H9 (cell line): ENCODE measurements around the gene FANCF. TPM values are rescaled to one million over a fixed set of nuclear protein-coding genes. Genes with fewer than 3 reads are reported as not detected.

Source experiments
- DNase-seq: peaks from one replicate; pipeline ENCODE4 v3.0.0-alpha.2; 2017
- H2AFZ ChIP-seq: one replicate; pipeline ENCODE4 v1.6.1; 2013; ENCODE audit warnings: mild to moderate bottlenecking, low read length, control low read depth, moderate library complexity
- H2AK5ac ChIP-seq: 2 replicates; pipeline ENCODE4 v1.6.1; 2013; ENCODE audit warnings: low read length, control low read depth, mixed read lengths; ENCODE audit not compliant: insufficient read length
- H2BK120ac ChIP-seq: one replicate; pipeline ENCODE4 v1.6.1; 2013; ENCODE audit warnings: low read depth, mild to moderate bottlenecking, low read length, control low read depth, inconsistent platforms; ENCODE audit not compliant: poor library complexity, severe bottlenecking
- H2BK12ac ChIP-seq: 2 replicates; pipeline ENCODE4 v1.6.1; 2013; ENCODE audit warnings: low read length, control low read depth, mixed read lengths, low read depth; ENCODE audit not compliant: insufficient read length
- H2BK15ac ChIP-seq: 2 replicates; pipeline ENCODE4 v1.6.1; 2013; ENCODE audit warnings: low read depth, low read length, control low read depth
- H2BK20ac ChIP-seq: one replicate; pipeline ENCODE4 v1.6.1; 2013; ENCODE audit warnings: low read depth, mild to moderate bottlenecking, low read length, control low read depth, inconsistent platforms; ENCODE audit not compliant: poor library complexity, severe bottlenecking
- H2BK5ac ChIP-seq: 2 replicates; pipeline ENCODE4 v1.6.1; 2013; ENCODE audit warnings: low read length, control low read depth, mixed read lengths; ENCODE audit not compliant: insufficient read length
- H3K14ac ChIP-seq: 2 replicates; pipeline ENCODE4 v1.6.1; 2013; ENCODE audit warnings: low read length, control low read depth; ENCODE audit not compliant: insufficient read depth
- H3K18ac ChIP-seq: 2 replicates; pipeline ENCODE4 v1.6.1; 2013; ENCODE audit warnings: low read depth, mild to moderate bottlenecking, mixed read lengths, low read length, control low read depth; ENCODE audit not compliant: insufficient read length
- H3K23ac ChIP-seq: 2 replicates; pipeline ENCODE4 v1.6.1; 2013; ENCODE audit warnings: low read length, control low read depth, mixed read lengths, low read depth; ENCODE audit not compliant: insufficient read length
- H3K23me2 ChIP-seq: 2 replicates; pipeline ENCODE4 v1.6.1; 2013; ENCODE audit warnings: low read depth, mild to moderate bottlenecking, mixed read lengths, low read length, control low read depth; ENCODE audit not compliant: insufficient read length, poor library complexity, severe bottlenecking
- H3K27ac ChIP-seq: 2 replicates; pipeline ENCODE4 v1.5.1; 2013; ENCODE audit warnings: low read length, control low read depth, mixed read lengths, low read depth; ENCODE audit not compliant: insufficient read length
- H3K27me3 ChIP-seq: 2 replicates; pipeline ENCODE4 v1.6.1; 2013; ENCODE audit warnings: low read length, control low read depth, inconsistent platforms; ENCODE audit not compliant: insufficient read depth
- H3K4ac ChIP-seq: 2 replicates; pipeline ENCODE4 v1.6.1; 2013; ENCODE audit warnings: low read depth, mild to moderate bottlenecking, control low read depth, inconsistent platforms, low read length, moderate library complexity
- H3K4me1 ChIP-seq: 2 replicates; pipeline ENCODE4 v1.6.1; 2013; ENCODE audit warnings: low read length, control low read depth, inconsistent platforms; ENCODE audit not compliant: insufficient read depth
- H3K4me2 ChIP-seq: 2 replicates; pipeline ENCODE4 v1.6.1; 2013; ENCODE audit warnings: low read length, control low read depth, mixed read lengths; ENCODE audit not compliant: insufficient read length, insufficient read depth
- H3K56ac ChIP-seq: 2 replicates; pipeline ENCODE4 v1.6.1; 2013; ENCODE audit warnings: low read depth, mild to moderate bottlenecking, mixed read lengths, low read length, control low read depth; ENCODE audit not compliant: insufficient read length
- H3K79me1 ChIP-seq: 2 replicates; pipeline ENCODE4 v1.6.1; 2013; ENCODE audit warnings: low read depth, mild to moderate bottlenecking, moderate library complexity, low read length, control low read depth, inconsistent platforms; ENCODE audit not compliant: insufficient read depth, poor library complexity, severe bottlenecking
- H3K79me2 ChIP-seq: 2 replicates; pipeline ENCODE4 v1.6.1; 2013; ENCODE audit warnings: low read length, control low read depth, inconsistent platforms; ENCODE audit not compliant: insufficient read depth
- H3K9ac ChIP-seq: 2 replicates; pipeline ENCODE4 v1.6.1; 2013; ENCODE audit warnings: low read length, control low read depth, mixed read lengths; ENCODE audit not compliant: insufficient read length; ENCODE audit errors: extremely low read depth
- H3K9me3 ChIP-seq: one replicate; pipeline ENCODE4 v1.6.1; 2013; ENCODE audit warnings: low read depth, low read length, inconsistent platforms; ENCODE audit not compliant: control insufficient read depth
- H3T11ph ChIP-seq: one replicate; pipeline ENCODE4 v1.6.1; 2013; ENCODE audit warnings: mild to moderate bottlenecking, low read length, control low read depth, inconsistent platforms
- H4K20me1 ChIP-seq: one replicate; pipeline ENCODE4 v1.6.1; 2013; ENCODE audit not compliant: control insufficient read depth, insufficient read length, insufficient read depth
- H4K5ac ChIP-seq: 2 replicates; pipeline ENCODE4 v1.6.1; 2013; ENCODE audit warnings: low read depth, mild to moderate bottlenecking, mixed read lengths, low read length, control low read depth; ENCODE audit not compliant: insufficient read length
- H4K8ac ChIP-seq: replicated peaks from 2 replicates; pipeline ENCODE4 v1.6.1; 2013; ENCODE audit warnings: low read length, control low read depth, mixed read lengths, low read depth; ENCODE audit not compliant: insufficient read length
- H4K91ac ChIP-seq: 2 replicates; pipeline ENCODE4 v1.6.1; 2013; ENCODE audit warnings: low read depth, mild to moderate bottlenecking, moderate library complexity, mixed read lengths, low read length, control low read depth; ENCODE audit not compliant: insufficient read length
- H3K27ac Mint-ChIP-seq, 3 experiments: 2 replicates in 2 of 3; 3 replicates in 1 of 3; pipeline ENCODE4 v1.8.0; 2020 to 2021; ENCODE audit warnings: mixed read lengths in 3 of 3, mild to moderate bottlenecking in 1 of 3, moderate library complexity in 1 of 3
- H3K27me3 Mint-ChIP-seq: 2 replicates; pipeline ENCODE4 v1.8.0; 2021; ENCODE audit warnings: low read depth, mild to moderate bottlenecking, moderate library complexity, mixed read lengths
- H3K36me3 Mint-ChIP-seq, 3 experiments: 2 replicates in 2 of 3; 3 replicates in 1 of 3; pipeline ENCODE4 v1.8.0; 2020 to 2021; ENCODE audit warnings: low read depth in 3 of 3, mixed read lengths in 3 of 3; ENCODE audit not compliant: insufficient read depth in 1 of 3
- H3K4me1 Mint-ChIP-seq, 2 experiments: 2 replicates each; pipeline ENCODE4 v1.8.0; 2020; ENCODE audit warnings: mixed read lengths in 2 of 2
- H3K4me3 Mint-ChIP-seq, 2 experiments: 2 replicates in 1 of 2; 3 replicates in 1 of 2; pipeline ENCODE4 v1.8.0; 2020 to 2021; ENCODE audit warnings: mild to moderate bottlenecking in 2 of 2, mixed read lengths in 2 of 2, moderate library complexity in 1 of 2
- H3K9me3 Mint-ChIP-seq, 2 experiments: 2 replicates in 1 of 2; 3 replicates in 1 of 2; pipeline ENCODE4 v1.8.0; 2020; ENCODE audit warnings: mild to moderate bottlenecking in 2 of 2, mixed read lengths in 2 of 2, moderate library complexity in 1 of 2
- WGBS: extraction: QIAGEN DNeasy Blood & Tissue Kit; methylation state at CpG from one replicate; pipeline ENCODE4 v1.1.7; 2013; ENCODE audit warnings: missing lambda C conversion rate, low lambda C conversion rate, mixed read lengths; ENCODE audit not compliant: insufficient read length; ENCODE audit errors: extremely low coverage; 5-methylcytosine and 5-hydroxymethylcytosine counted together
- total RNA-seq: library from RNA; stranded (reverse); gene quantifications from 2 replicates; pipeline ENCODE4 v1.2.1, GENCODE V29; 2021
- TF ChIP-seq, protein P1 (sequence below): fragments of 200-600 bp; sonication (generic); conservative IDR thresholded peaks from 3 replicates; pipeline ENCODE4 v1.8.0; 2021; ENCODE audit warnings: antibody characterized with exemption, mild to moderate bottlenecking

The FANCF gene
- total RNA-seq, 1 experiment from 2014 or later: 15.3 TPM

DNA sequence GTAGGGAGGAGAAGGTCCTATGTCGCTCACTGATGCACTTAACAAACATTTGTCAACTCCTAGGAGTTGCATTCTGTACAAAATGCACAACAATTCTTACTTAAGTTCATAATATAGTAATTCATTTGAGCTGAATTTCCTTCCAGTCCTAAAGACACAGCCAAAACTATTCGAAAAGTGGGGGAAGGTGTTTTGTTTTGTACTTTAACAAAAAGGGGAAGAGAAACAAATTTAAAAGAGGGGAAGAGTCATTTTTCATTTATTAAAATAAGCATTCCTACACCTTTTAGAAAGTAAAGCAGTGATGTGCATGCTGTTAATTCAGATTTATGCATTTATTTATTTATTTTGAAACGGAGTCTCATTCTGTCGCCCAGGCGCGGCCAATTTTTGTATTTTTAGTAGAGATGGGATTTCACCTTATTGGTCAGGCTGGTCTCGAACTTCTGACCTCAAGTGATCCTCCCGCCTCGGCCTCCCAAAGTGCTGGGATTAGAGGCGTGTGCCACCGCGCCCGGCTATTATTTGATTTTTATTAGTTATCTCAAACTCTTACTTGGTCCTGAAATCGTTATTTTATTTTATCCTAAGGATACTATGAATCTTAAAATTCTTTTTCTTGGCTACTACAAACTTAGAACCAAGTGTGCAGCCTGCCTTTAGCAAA, 1.1 kb upstream of the FANCF start:
- H4K91ac ChIP-seq: no peak overlapping the region
- H3K79me2 ChIP-seq: no peaks in the 10 kb centered on the region
- no peak overlapping the region for H3K4ac ChIP-seq
- no peak overlapping the region for H2BK120ac ChIP-seq
- H3K27me3 Mint-ChIP-seq: no peaks in the 10 kb centered on the region
- no peak overlapping the region for H2BK5ac ChIP-seq
- H3K23ac ChIP-seq: no peak overlapping the region
- H3K23me2 ChIP-seq: peaks cover 9% of the 10 kb centered on the region
- H4K5ac ChIP-seq: no peak overlapping the region
- H2BK12ac ChIP-seq: no peak overlapping the region
- H3K9ac ChIP-seq: no peak overlapping the region
- no peak for DNase-seq
- H3K4me2 ChIP-seq: peak overlapping the region; percentile 71
- H3K14ac ChIP-seq: no peak overlapping the region
- TF ChIP-seq, protein P1, sequence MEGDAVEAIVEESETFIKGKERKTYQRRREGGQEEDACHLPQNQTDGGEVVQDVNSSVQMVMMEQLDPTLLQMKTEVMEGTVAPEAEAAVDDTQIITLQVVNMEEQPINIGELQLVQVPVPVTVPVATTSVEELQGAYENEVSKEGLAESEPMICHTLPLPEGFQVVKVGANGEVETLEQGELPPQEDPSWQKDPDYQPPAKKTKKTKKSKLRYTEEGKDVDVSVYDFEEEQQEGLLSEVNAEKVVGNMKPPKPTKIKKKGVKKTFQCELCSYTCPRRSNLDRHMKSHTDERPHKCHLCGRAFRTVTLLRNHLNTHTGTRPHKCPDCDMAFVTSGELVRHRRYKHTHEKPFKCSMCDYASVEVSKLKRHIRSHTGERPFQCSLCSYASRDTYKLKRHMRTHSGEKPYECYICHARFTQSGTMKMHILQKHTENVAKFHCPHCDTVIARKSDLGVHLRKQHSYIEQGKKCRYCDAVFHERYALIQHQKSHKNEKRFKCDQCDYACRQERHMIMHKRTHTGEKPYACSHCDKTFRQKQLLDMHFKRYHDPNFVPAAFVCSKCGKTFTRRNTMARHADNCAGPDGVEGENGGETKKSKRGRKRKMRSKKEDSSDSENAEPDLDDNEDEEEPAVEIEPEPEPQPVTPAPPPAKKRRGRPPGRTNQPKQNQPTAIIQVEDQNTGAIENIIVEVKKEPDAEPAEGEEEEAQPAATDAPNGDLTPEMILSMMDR: no peak
- H3K4me1 Mint-ChIP-seq: peaks cover 14 to 16% of the 10 kb centered on the region in 2 experiments
- no peaks in the 10 kb centered on the region for H3K27me3 ChIP-seq
- H3K56ac ChIP-seq: no peak overlapping the region
- H3K79me1 ChIP-seq: no peaks in the 10 kb centered on the region
- no peak overlapping the region for H2BK20ac ChIP-seq
- H3K18ac ChIP-seq: no peak overlapping the region
- no peak overlapping the region for H3T11ph ChIP-seq
- H2BK15ac ChIP-seq: no peak overlapping the region
- no peaks in the 10 kb centered on the region; a peak in 1 of 5 replicates for H3K9me3 Mint-ChIP-seq
- no peak overlapping the region for H2AK5ac ChIP-seq
- H3K27ac ChIP-seq: no peak overlapping the region
- no peak overlapping the region for H2AFZ ChIP-seq
- peak overlapping the region in 1 of 2 experiments; percentile 94; a peak in 3 of 5 replicates for H3K4me3 Mint-ChIP-seq
- H4K20me1 ChIP-seq: no peaks in the 10 kb centered on the region
- no peak overlapping the region for H3K27ac Mint-ChIP-seq
- H3K4me1 ChIP-seq: no peaks in the 10 kb centered on the region
- H4K8ac ChIP-seq: no peak overlapping the region
- no CpG with 5 or more reads among the region's 14 CpGs for WGBS
- no peaks in the 10 kb centered on the region for H3K9me3 ChIP-seq
- peaks cover 0 to 3% (median 0%) of the 10 kb centered on the region in 3 experiments; a peak in 1 of 7 replicates for H3K36me3 Mint-ChIP-seq
